ENCODE measurements around the gene VEGFA.

DNA sequence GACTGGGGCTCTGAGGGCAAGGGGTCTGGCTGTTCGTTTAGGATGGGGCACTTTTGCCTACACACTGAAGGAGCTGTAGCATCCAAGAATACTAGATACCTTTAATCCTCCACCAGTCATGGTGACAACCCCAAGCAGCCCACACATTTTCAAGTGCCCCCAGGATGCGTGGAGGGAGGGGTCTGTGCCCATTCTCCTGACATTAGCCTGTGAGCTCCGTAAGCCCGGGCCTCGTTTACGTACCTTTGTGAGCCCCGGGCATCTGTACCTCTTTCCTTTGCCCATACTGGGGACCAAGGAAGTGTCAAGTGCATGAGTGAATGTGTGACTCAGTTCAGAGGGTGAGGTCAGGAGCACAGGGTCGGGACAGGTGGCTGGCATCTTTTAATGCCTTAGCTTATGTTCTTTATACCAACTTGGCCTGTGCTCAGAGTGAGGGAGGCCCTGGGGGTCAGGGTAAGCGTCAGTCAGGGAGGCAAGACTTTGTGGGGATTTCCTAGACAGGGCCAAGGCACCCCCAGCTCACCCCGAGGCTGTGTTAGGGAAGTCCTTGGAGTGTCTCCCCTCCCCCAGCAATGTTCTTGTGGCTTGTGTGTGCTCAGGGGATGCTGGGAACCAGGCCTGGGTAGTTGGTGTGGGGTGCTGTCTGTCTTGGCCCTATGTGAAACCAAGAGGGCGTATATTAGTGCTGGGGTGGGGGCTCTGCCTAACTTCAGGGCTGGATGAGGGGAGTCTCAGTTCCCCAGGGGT lies 12.9 kb downstream of the VEGFA start:
- TF ChIP-seq EZH2 (IDR thresholded peaks at IDR 0.05) (no peak), POLR2AphosphoS5 (IDR thresholded peaks at IDR 0.05; ENCODE audit: borderline replicate concordance, low read depth, low read length) (no peak), FOXP2 (optimal IDR thresholded peaks at IDR 0.05; ENCODE audit: control extremely low read depth, extremely low read length, insufficient read depth) (no peak)

Measured in SK-N-MC (cell line).